HepG2 (cell line): ENCODE measurements around the gene MEA1. TPM values are rescaled to one million over a fixed set of nuclear protein-coding genes. Genes with fewer than 3 reads are reported as not detected.

Experiments used
- ATAC-seq: fragments of 200-7000 bp; cut with Tn5 transposase; 3 replicates; pipeline ENCODE4 v1.9.1; 2020; ENCODE audit warnings: mild to moderate bottlenecking, moderate library complexity
- BruUV-seq: library from RNA; stranded (reverse); fragments of 400-500 nt; replicated peaks from 2 replicates; lab custom pipeline; 2021; lab: Mats Ljungman, UMichigan
- CTCF ChIA-PET: fragments of 300-600 bp; formaldehyde crosslinking; extraction: SDS; loops from one replicate; lab custom pipeline; 2021; ENCODE audit warnings: low total read pairs, inconsistent platforms, low intra/inter-chr PET ratio; lab: Yijun Ruan, JAX
- POLR2A ChIA-PET: fragments of 350-600 bp; sonication (Branson Sonifier 250); formaldehyde crosslinking; loops from one replicate; lab custom pipeline; 2020; ENCODE audit warnings: antibody characterized with exemption, inconsistent platforms; lab: Yijun Ruan, JAX
- DNase-seq: peaks from one replicate; pipeline ENCODE4 v3.0.0-alpha.2; 2015; ENCODE audit warnings: low spot score
- FAIRE-seq: peaks from 3 replicates; lab custom pipeline; 2011; peaks lifted over from hg19 to GRCh38; lab: Jason Lieb, UNC
- H2AFZ ChIP-seq: one replicate; pipeline ENCODE4 v1.6.1; 2011; ENCODE audit warnings: low read length, inconsistent platforms
- H3K27ac ChIP-seq: fragments of 300-600 bp; 3 replicates; pipeline ENCODE4 v1.8.0; 2011; ENCODE audit warnings: mixed run types, mild to moderate bottlenecking, mixed read lengths, low read length, inconsistent platforms; ENCODE audit not compliant: insufficient read depth; ENCODE audit errors: extremely low read length
- H3K27me3 ChIP-seq, 2 experiments: fragments of 200-600 bp in 1 of 2; 2 replicates in 1 of 2; 3 replicates in 1 of 2; pipeline versions ENCODE4 v1.6.0 to v1.8.0; 2011; ENCODE audit warnings: low read length in 2 of 2, mild to moderate bottlenecking in 2 of 2, moderate library complexity in 2 of 2, inconsistent platforms in 1 of 2; ENCODE audit not compliant: insufficient read depth in 2 of 2, control insufficient read depth in 1 of 2
- H3K36me3 ChIP-seq, 2 experiments: fragments of 200-600 bp in 1 of 2; replicated peaks in 1 of 2; 2 replicates in 1 of 2; 3 replicates in 1 of 2; pipeline versions ENCODE4 v1.5.1 to v1.8.0; 2011; ENCODE audit warnings: low read length in 2 of 2, inconsistent platforms in 1 of 2; ENCODE audit not compliant: insufficient read depth in 2 of 2, control insufficient read depth in 1 of 2
- H3K4me1 ChIP-seq: 2 replicates; pipeline ENCODE4 v1.5.1; 2012; ENCODE audit warnings: low read length, inconsistent platforms; ENCODE audit not compliant: insufficient read depth
- H3K4me2 ChIP-seq: 2 replicates; pipeline ENCODE4 v1.6.0; 2011; ENCODE audit warnings: low read depth, low read length, inconsistent platforms
- H3K4me3 ChIP-seq, 3 experiments: fragments of 200-600 bp in 1 of 3; sonication (generic), shearing (Covaris generic) in 1 of 3; replicated peaks in 1 of 3; 2 replicates each; pipeline ENCODE4 v1.5.1; 2011 to 2016; ENCODE audit warnings: low read length in 3 of 3, inconsistent platforms in 2 of 3, low read depth in 2 of 3, mild to moderate bottlenecking in 2 of 3, control low read depth in 1 of 3, mixed read lengths in 1 of 3; ENCODE audit not compliant: insufficient read depth in 1 of 3
- H3K79me2 ChIP-seq: one replicate; pipeline ENCODE4 v1.6.1; 2011; ENCODE audit warnings: low read length, inconsistent platforms; ENCODE audit not compliant: insufficient read depth
- H3K9ac ChIP-seq: 2 replicates; pipeline ENCODE4 v1.6.0; 2011; ENCODE audit warnings: mild to moderate bottlenecking, low read depth, low read length, inconsistent platforms; ENCODE audit not compliant: insufficient read depth
- H3K9me3 ChIP-seq: 2 replicates; pipeline ENCODE4 v1.5.1; 2012; ENCODE audit warnings: mild to moderate bottlenecking, low read length
- H4K20me1 ChIP-seq: 2 replicates; pipeline ENCODE4 v1.6.0; 2011; ENCODE audit warnings: inconsistent platforms, mild to moderate bottlenecking, low read length, moderate library complexity; ENCODE audit not compliant: insufficient read depth
- CENPX ChIP-seq: sonication (generic); formaldehyde crosslinking; IDR thresholded peaks from 2 replicates; pipeline ENCODE4 v1.9.0; 2021; ENCODE audit warnings: mild to moderate bottlenecking, missing genetic modification reagents, moderate library complexity
- FOSL1 ChIP-seq: sonication (generic); formaldehyde crosslinking; IDR thresholded peaks from 2 replicates; pipeline ENCODE4 v1.9.0; 2021; ENCODE audit warnings: missing genetic modification reagents, borderline replicate concordance
- IRX3 ChIP-seq: sonication (generic); formaldehyde crosslinking; IDR thresholded peaks from 2 replicates; pipeline ENCODE4 v1.8.1; 2023; ENCODE audit warnings: mild to moderate bottlenecking, low read depth, missing genetic modification reagents, borderline replicate concordance
- MTF1 ChIP-seq: sonication (generic); formaldehyde crosslinking; IDR thresholded peaks from 2 replicates; pipeline ENCODE4 v1.5.0; 2020; ENCODE audit warnings: missing genetic modification reagents
- MYPOP ChIP-seq: sonication (generic); formaldehyde crosslinking; IDR thresholded peaks from 2 replicates; pipeline ENCODE4 v1.8.1; 2023; ENCODE audit warnings: mild to moderate bottlenecking, moderate library complexity, missing genetic modification reagents
- NR2F1 ChIP-seq, 2 experiments: fragments of 450-650 bp in 1 of 2; formaldehyde crosslinking in 1 of 2; IDR thresholded peaks; 2 replicates each; pipeline versions ENCODE4 v1.5.0 to v1.6.1; 2016 to 2020; ENCODE audit warnings: mild to moderate bottlenecking in 1 of 2, missing compliant biosample characterization in 1 of 2, missing genetic modification reagents in 1 of 2, moderate library complexity in 1 of 2
- PATZ1 ChIP-seq: sonication (generic); formaldehyde crosslinking; IDR thresholded peaks from 2 replicates; pipeline ENCODE4 v1.4.0; 2020; ENCODE audit warnings: missing genetic modification reagents
- RFX1 ChIP-seq: fragments of 450-650 bp; IDR thresholded peaks from 2 replicates; pipeline ENCODE4 v1.6.1; 2017
- ZBED4 ChIP-seq: sonication (generic); formaldehyde crosslinking; IDR thresholded peaks from 2 replicates; pipeline ENCODE4 v1.4.0; 2020; ENCODE audit warnings: missing genetic modification reagents, borderline replicate concordance
- ZBTB34 ChIP-seq: sonication (generic); formaldehyde crosslinking; IDR thresholded peaks from 2 replicates; pipeline ENCODE4 v1.8.0; 2022; ENCODE audit warnings: mild to moderate bottlenecking, missing genetic modification reagents
- ZNF224 ChIP-seq: sonication (generic); formaldehyde crosslinking; IDR thresholded peaks from 2 replicates; pipeline ENCODE4 v1.5.0; 2020; ENCODE audit warnings: mild to moderate bottlenecking, missing genetic modification reagents
- ZNF343 ChIP-seq: sonication (generic); formaldehyde crosslinking; IDR thresholded peaks from 2 replicates; pipeline ENCODE4 v1.4.0; 2020; ENCODE audit warnings: mild to moderate bottlenecking, missing genetic modification reagents
- ZNF547 ChIP-seq: sonication (generic); formaldehyde crosslinking; IDR thresholded peaks from 2 replicates; pipeline ENCODE4 v1.5.1; 2020; ENCODE audit warnings: mild to moderate bottlenecking, missing genetic modification reagents
- ZNF792 ChIP-seq: IDR thresholded peaks from 2 replicates; pipeline ENCODE4 v1.6.1; 2016
- WGBS: methylation state at CpG from one replicate; pipeline ENCODE4 v1.1.6; 2017; ENCODE audit warnings: low lambda C conversion rate; 5-methylcytosine and 5-hydroxymethylcytosine counted together
- in situ Hi-C: cut with HindIII; loops from 2 replicates; pipeline ENCODE4 v1.10.0; 2017; ENCODE audit warnings: low pct_unique_long_range_greater_than_20kb; ENCODE audit not compliant: extremely low pct_ligation_motif_present
- intact Hi-C: fragments of 100-400 bp; cut with micrococcal nuclease; formaldehyde crosslinking; loops from one replicate; pipeline ENCODE4 v1.10.0; 2022; ENCODE audit not compliant: unreplicated experiment
- polyA plus RNA-seq, 8 experiments: library from polyadenylated mRNA; depleted of rRNA in 3 of 8; stranded (reverse) in 7 of 8; unstranded in 1 of 8; fragments of >200 nt; fragmentation: Illumina TruSeq in 4 of 8; extraction: Trizol in 4 of 8; gene quantifications; 2 replicates each; pipeline versions ENCODE4 v1.2.1 to v1.2.3, GENCODE V29; 2011 to 2016; ENCODE audit warnings: low read depth in 4 of 8, missing spikeins in 1 of 8, mixed read lengths in 1 of 8; ENCODE audit not compliant: insufficient read depth in 1 of 8
- total RNA-seq, 5 experiments: library from RNA; depleted of rRNA; stranded (reverse); fragments of >200 nt; fragmentation: Illumina TruSeq; extraction: Trizol; gene quantifications; 2 replicates each; pipeline ENCODE4 v1.2.3, GENCODE V29; 2016; ENCODE audit warnings: low read depth in 1 of 5

MEA1 gene
- total and polyA plus RNA-seq, 2 of the 13 experiments (the other 11 are each of a cell fraction or from before 2014, with no cell fraction given), result 75.6 to 86.2 TPM

GRCh38 chr6:43021270-43022047 lies 7.7 kb upstream of the MEA1 start, which contains the start of gene RRP36:
TSS of gene RRP36 (plus strand) at chr6:43021623. CDS start at chr6:43021655, 32 bp downstream.
- 5% methylated on average over 20 of the region's 56 CpGs for WGBS
- H4K20me1 ChIP-seq, result no peaks in the 10 kb centered on the region
- H3K4me3 ChIP-seq, result peak within 1 kb of the TSS; percentile 100
- H3K4me2 ChIP-seq, result peak within 1 kb of the TSS; percentile 95
- ATAC-seq, result peak; percentile 96
- peaks cover 0 to 3% of the 10 kb centered on the region in 2 experiments; a peak in 1 of 5 replicates for H3K27me3 ChIP-seq
- no peaks in the 10 kb centered on the region for H3K9me3 ChIP-seq
- intact Hi-C loops (no loop called here), in situ Hi-C loops (no loop called here)
- peaks cover 25% of the 10 kb centered on the region for H3K79me2 ChIP-seq
- ChIA-PET CTCF (no interaction called here), POLR2A (interaction anchor here (0.7 to 4.3 kb wide), 26 partner anchors 7 to 275 kb away, joined by 3 to 43 read pairs (median 5); partner anchors contain the start of genes CNPY3, CUL7, CUL9 and GNMT)
- peak within 1 kb of the TSS; percentile 77 for H3K27ac ChIP-seq
- FAIRE-seq, result peak; percentile 28
- no peak within 1 kb of the TSS for H2AFZ ChIP-seq
- TSS peak; percentile 41 for BruUV-seq
- DNase-seq, result peak; percentile 74
- H3K9ac ChIP-seq, result peak within 1 kb of the TSS; percentile 90
- H3K36me3 ChIP-seq, result peaks cover 26 to 53% of the 10 kb centered on the region in 2 experiments
- peaks cover 30% of the 10 kb centered on the region for H3K4me1 ChIP-seq
- TF ChIP-seq ZNF224 (CRISPR knock-in tag) (0 out of 2 replicates have a peak, but pooled peaks have one; percentile 36), ZNF343 (CRISPR knock-in tag) (no peak; the same call in 1 of the 2 replicates), ZBED4 (peak; percentile 32; the same call in 1 of the 2 replicates), MTF1 (no peak), CENPX (CRISPR knock-in tag) (no peak), ZNF792 (CRISPR knock-in tag) (no peak), PATZ1 (CRISPR knock-in tag) (no peak), ZNF547 (CRISPR knock-in tag) (peak; percentile 75; the same call in 1 of the 2 replicates), RFX1 (no peak), ZBTB34 (CRISPR knock-in tag) (no peak), NR2F1 (CRISPR knock-in tag; IDR thresholded peaks at IDR 0.05) (no peak), IRX3 (CRISPR knock-in tag) (no peak; the same call in 1 of the 2 replicates), MYPOP (CRISPR knock-in tag) (peak; percentile 42; the same call in 1 of the 2 replicates), FOSL1 (CRISPR knock-in tag) (no peak; the same call in 1 of the 2 replicates)
